ENCODE measurements around the gene RASGRF1. TPM values are rescaled to one million over a fixed set of nuclear protein-coding genes. Genes with fewer than 3 reads are reported as not detected.
"Not testable (repeated sequence)": the region's sequence is repeated elsewhere in the genome, so short reads cannot be mapped to it uniquely, and the experiment has no call there.

RASGRF1 gene
- total RNA-seq, 1 donor from 2014 or later: 11.4 TPM

GRCh38 chr15:79113831-79114230, 23.3 kb upstream of the RASGRF1 start:
- Mint-ChIP-seq H3K27me3 (peaks cover 25% of the 10 kb centered on the region), H3K36me3 (ENCODE audit: low read depth) (no peaks in the 10 kb centered on the region), H3K9me3 (peaks cover 2% of the 10 kb centered on the region), H3K4me3 (no peak overlapping the region), H3K27ac (no peak overlapping the region), H3K4me1 (no peaks in the 10 kb centered on the region)
- POLR2A ChIA-PET: no interaction called here
- CTCF ChIA-PET: no interaction called here
- TF ChIP-seq CTCF (IDR thresholded peaks at IDR 0.05): no peak
- DNase-seq (no peak), ATAC-seq (ENCODE audit: low read depth) (no peak)
- intact Hi-C loops (cut with micrococcal nuclease): no loop called here

DNA sequence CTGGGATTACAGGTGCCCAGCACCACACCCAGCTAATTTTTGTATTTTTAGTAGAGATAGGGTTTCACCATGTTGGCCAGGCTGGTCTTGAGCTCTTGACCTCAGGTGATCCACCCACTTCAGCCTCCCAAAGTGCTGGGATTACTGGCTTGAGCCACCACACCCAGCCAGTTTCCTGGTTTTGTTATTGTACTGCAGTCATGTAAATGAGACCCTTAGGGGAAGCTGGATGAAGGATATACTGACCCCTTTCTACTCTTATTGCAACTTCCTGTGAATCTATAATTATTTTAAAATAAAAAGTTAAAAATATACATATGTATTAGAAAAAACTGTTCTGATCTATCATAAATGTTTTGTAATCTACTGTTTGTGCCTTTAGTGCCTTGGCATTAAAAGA, 20.8 kb upstream of the RASGRF1 start:
- intact Hi-C loops (cut with micrococcal nuclease); H3K27ac Mint-ChIP-seq; DNase-seq; POLR2A ChIA-PET; ATAC-seq (ENCODE audit: low read depth); CTCF ChIA-PET; H3K4me3 Mint-ChIP-seq; H3K9me3 Mint-ChIP-seq; H3K36me3 Mint-ChIP-seq (ENCODE audit: low read depth): not testable (repeated sequence)
- peaks cover 12% of the 10 kb centered on the region for H3K4me1 Mint-ChIP-seq
- peaks cover 20% of the 10 kb centered on the region for H3K27me3 Mint-ChIP-seq

GRCh38 chr15:79105141-79105540, 14.6 kb upstream of the RASGRF1 start:
- ChIA-PET CTCF (no interaction called here), POLR2A (no interaction called here)
- Mint-ChIP-seq H3K36me3 (ENCODE audit: low read depth) (no peaks in the 10 kb centered on the region), H3K4me3 (no peak overlapping the region), H3K9me3 (no peaks in the 10 kb centered on the region), H3K4me1 (peaks cover 15% of the 10 kb centered on the region), H3K27me3 (peaks cover 25% of the 10 kb centered on the region), H3K27ac (no peak overlapping the region)
- no peak for TF ChIP-seq CTCF (IDR thresholded peaks at IDR 0.05)
- ATAC-seq (ENCODE audit: low read depth) (no peak), DNase-seq (no peak)
- intact Hi-C loops (cut with micrococcal nuclease): no loop called here

- H3K27me3 Mint-ChIP-seq: peaks cover 28% of the 10 kb centered on the region
These were observed 12.0 kb upstream of the RASGRF1 start for GRCh38 chr15:79102595-79102994.

GRCh38 chr15:79101866-79102581, 11.4 kb upstream of the RASGRF1 start:
- no peaks in the 10 kb centered on the region for H3K36me3 Mint-ChIP-seq (ENCODE audit: low read depth)
- intact Hi-C loops (cut with micrococcal nuclease): no loop called here
- ChIA-PET POLR2A (no interaction called here), CTCF (no interaction called here)
- H3K27me3 Mint-ChIP-seq: peaks cover 28% of the 10 kb centered on the region
- no peak for TF ChIP-seq CTCF (IDR thresholded peaks at IDR 0.05)
- H3K27ac Mint-ChIP-seq: no peak overlapping the region
- DNase-seq: no peak
- H3K4me1 Mint-ChIP-seq: peaks cover 8% of the 10 kb centered on the region
- H3K4me3 Mint-ChIP-seq: no peak overlapping the region
- ATAC-seq (ENCODE audit: low read depth): no peak
- no peaks in the 10 kb centered on the region for H3K9me3 Mint-ChIP-seq

More at GRCh38 chr15:79102595-79102994, 12.0 kb upstream of the RASGRF1 start:
- intact Hi-C loops (cut with micrococcal nuclease): no loop called here
- TF ChIP-seq CTCF (IDR thresholded peaks at IDR 0.05): no peak
- Mint-ChIP-seq H3K27ac (no peak overlapping the region), H3K4me1 (peaks cover 14% of the 10 kb centered on the region), H3K9me3 (no peaks in the 10 kb centered on the region), H3K4me3 (no peak overlapping the region), H3K36me3 (ENCODE audit: low read depth) (no peaks in the 10 kb centered on the region)
- ChIA-PET POLR2A (no interaction called here), CTCF (no interaction called here)
- no peak for ATAC-seq (ENCODE audit: low read depth)
- no peak for DNase-seq

GRCh38 chr15:79099692-79100091, 9.1 kb upstream of the RASGRF1 start:
- ChIA-PET CTCF (no interaction called here), POLR2A (no interaction called here)
- DNase-seq (no peak), ATAC-seq (ENCODE audit: low read depth) (no peak)
- H3K27ac Mint-ChIP-seq: no peak overlapping the region
- TF ChIP-seq CTCF (IDR thresholded peaks at IDR 0.05): no peak
- H3K27me3 Mint-ChIP-seq: peaks cover 38% of the 10 kb centered on the region
- H3K36me3 Mint-ChIP-seq (ENCODE audit: low read depth): no peaks in the 10 kb centered on the region
- H3K9me3 Mint-ChIP-seq: no peaks in the 10 kb centered on the region
- intact Hi-C loops (cut with micrococcal nuclease): no loop called here
- H3K4me1 Mint-ChIP-seq: no peaks in the 10 kb centered on the region
- no peak overlapping the region for H3K4me3 Mint-ChIP-seq

Measured in activated B cell treated with CpG ODN at 0.5 μM for 24 hours (primary cell).